Right lobe of liver (tissue), 4 donors: ENCODE data around the gene POLR3E.

Experiments used
- CTCF ChIP-seq, 4 donors: fragments of 200-600 bp in 3 of 4; fragments of 450-650 bp in 1 of 4; IDR thresholded peaks; one replicate each; pipeline versions ENCODE4 v1.5.1 to v1.8.0; 2016 to 2022; ENCODE audit warnings: antibody characterized with exemption in 4 of 4, mild to moderate bottlenecking in 2 of 4
- POLR2A ChIP-seq: fragments of 450-650 bp; IDR thresholded peaks from one replicate; pipeline ENCODE4 v1.6.1; 2017; ENCODE audit warnings: antibody characterized with exemption, mild to moderate bottlenecking
- donor health status: DM: no; HTN: no; CAD: no.
- donor health status: DM: no; HTN: no; CAD: no.
- donor health status: DM: no; HTN: yes; CAD: no.

DNA sequence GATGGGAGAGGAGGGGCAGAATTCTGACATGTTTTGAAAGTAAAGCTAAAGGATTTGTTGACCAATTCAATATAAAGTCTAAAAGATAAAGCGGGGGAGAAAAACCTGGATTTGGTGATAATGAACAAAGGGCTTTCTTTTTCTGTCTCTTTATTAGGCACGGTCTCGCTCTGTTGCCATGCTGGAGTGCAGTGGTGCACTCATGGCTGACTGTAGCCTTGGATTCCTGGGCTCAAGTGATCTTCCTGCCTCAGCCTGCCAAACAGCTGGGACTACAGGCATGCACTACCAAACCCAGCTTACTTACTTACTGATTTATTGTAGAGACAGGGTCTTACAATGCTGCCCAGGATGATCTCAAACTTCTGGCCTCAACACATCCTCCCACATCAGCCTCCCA, 69.7 kb downstream of the POLR3E start:
- no peak for TF ChIP-seq CTCF (IDR thresholded peaks at IDR 0.05)
- TF ChIP-seq POLR2A = no peak
